Sciatic nerve (tissue), 2 donors: ENCODE measurements around the gene HCN4. TPM values are rescaled to one million over a fixed set of nuclear protein-coding genes. Genes with fewer than 3 reads are reported as not detected.
"Not testable (repeated sequence)": the region's sequence is repeated elsewhere in the genome, so short reads cannot be mapped to it uniquely, and the experiment has no call there.

Source experiments
- ATAC-seq: fragments of 200-7000 bp; cut with Tn5 transposase; one replicate; pipeline ENCODE4 v1.9.1; 2020; ENCODE audit warnings: mild to moderate bottlenecking, moderate library complexity
- DNase-seq: peaks from one replicate; pipeline ENCODE4 v3.0.0-alpha.2; 2020; ENCODE audit warnings: low spot score
- intact Hi-C: fragments of 100-400 bp; cut with DNase I; formaldehyde crosslinking; loops from one replicate; pipeline ENCODE4 v1.14.2; 2022
- total RNA-seq: library from RNA; stranded (reverse); fragmentation: NEBNext Ultra II Directional; extraction: Animal tissue kit (Norgen Biotek cat#: 25700); gene quantifications from one replicate; pipeline ENCODE4 v1.2.1, GENCODE V29; 2021
- donor health status: DM: no; HTN: no; CAD: no.
- donor health status: DM: no; HTN: no; CAD: no.

The HCN4 gene
- total RNA-seq, result not detected

- intact Hi-C loops, result no loop called here
- no peak for ATAC-seq
- DNase-seq, result no peak
Observed at GRCh38 chr15:73368301-73369136, at the start of gene HCN4. TSS of gene HCN4 (minus strand) at chr15:73368958. CDS start at chr15:73368270, 688 bp downstream.

GRCh38 chr15:73414876-73415275, 46.1 kb upstream of the HCN4 start:
- intact Hi-C loops, result no loop called here
- DNase-seq, result no peak
- no peak for ATAC-seq

GRCh38 chr15:73403171-73403570, 34.4 kb upstream of the HCN4 start:
- intact Hi-C loops, result no loop called here
- DNase-seq (no peak), ATAC-seq (no peak)

GRCh38 chr15:73400222-73400621, 31.5 kb upstream of the HCN4 start:
- DNase-seq, intact Hi-C loops, ATAC-seq: not testable (repeated sequence)

- intact Hi-C loops, result no loop called here
- DNase-seq (no peak), ATAC-seq (no peak)
Observed at GRCh38 chr15:73398861-73399260, 30.1 kb upstream of the HCN4 start.

- DNase-seq, result no peak
- intact Hi-C loops, result no loop called here
- no peak for ATAC-seq
Observed at GRCh38 chr15:73397461-73397860, 28.7 kb upstream of the HCN4 start.

GRCh38 chr15:73395671-73396070, 26.9 kb upstream of the HCN4 start:
- no peak for ATAC-seq

GRCh38 chr15:73394782-73395181, 26.0 kb upstream of the HCN4 start:
- intact Hi-C loops, result no loop called here
- DNase-seq, result no peak
- no peak for ATAC-seq

More at GRCh38 chr15:73395671-73396070, 26.9 kb upstream of the HCN4 start:
- no peak for DNase-seq
- intact Hi-C loops, result no loop called here

- ATAC-seq (no peak), DNase-seq (no peak)
- intact Hi-C loops, result no loop called here
Observed at GRCh38 chr15:73393336-73393735, 24.6 kb upstream of the HCN4 start.

- no peak for DNase-seq
- intact Hi-C loops, result no loop called here
- ATAC-seq, result no peak
Observed at GRCh38 chr15:73392025-73392424, 23.3 kb upstream of the HCN4 start.

- intact Hi-C loops, result no loop called here
- ATAC-seq (no peak), DNase-seq (no peak)
Observed at GRCh38 chr15:73391128-73391872, 22.5 kb upstream of the HCN4 start.

- ATAC-seq (no peak), DNase-seq (no peak)
- intact Hi-C loops, result loop anchor here (5.0 kb wide), 1 partner anchor 1788 kb away; no protein-coding TSS in a partner anchor
Observed at GRCh38 chr15:73389971-73390544, 21.3 kb upstream of the HCN4 start.

- intact Hi-C loops, result loop anchor here (5.0 kb wide), 1 partner anchor 1787 kb away; no protein-coding TSS in a partner anchor
- DNase-seq, result peak; percentile 12
- no peak for ATAC-seq
Observed at GRCh38 chr15:73389539-73389938, 20.8 kb upstream of the HCN4 start.

GRCh38 chr15:73388256-73388781, 19.6 kb upstream of the HCN4 start:
- ATAC-seq (no peak), DNase-seq (peak; percentile 18)
- intact Hi-C loops, result loop anchor here (5.0 kb wide), 1 partner anchor 1786 kb away; no protein-coding TSS in a partner anchor

GRCh38 chr15:73387507-73388255, 18.9 kb upstream of the HCN4 start:
- intact Hi-C loops, result loop anchor here (5.0 kb wide), 1 partner anchor 1785 kb away; no protein-coding TSS in a partner anchor
- no peak for ATAC-seq
- DNase-seq, result peak; percentile 7

GRCh38 chr15:73386886-73387506, 18.2 kb upstream of the HCN4 start:
- peak; percentile 5 for DNase-seq
- intact Hi-C loops, result loop anchor here (5.0 kb wide), 1 partner anchor 1785 kb away; no protein-coding TSS in a partner anchor

GRCh38 chr15:73386238-73386637, 17.5 kb upstream of the HCN4 start:
- intact Hi-C loops, result loop anchor here (5.0 kb wide), 1 partner anchor 1784 kb away; no protein-coding TSS in a partner anchor
- ATAC-seq, result no peak
- DNase-seq, result peak; percentile 21

More at GRCh38 chr15:73386886-73387506, 18.2 kb upstream of the HCN4 start:
- no peak for ATAC-seq

- intact Hi-C loops, result loop anchor here (5.0 kb wide), 1 partner anchor 1783 kb away; no protein-coding TSS in a partner anchor
- DNase-seq (no peak), ATAC-seq (no peak)
Observed at GRCh38 chr15:73385205-73385604, 16.4 kb upstream of the HCN4 start.
